PC-3 (cell line): ENCODE data around the gene ABLIM2.

ENCODE experiments used
- EZH2 ChIP-seq: fragments of 300-600 bp; sonication (generic); IDR thresholded peaks from one replicate; pipeline ENCODE4 v1.6.1; 2017; ENCODE audit warnings: antibody characterized with exemption, mild to moderate bottlenecking, low read length; ENCODE audit not compliant: unreplicated experiment
- TF ChIP-seq, protein P1 (sequence below): fragments of 300-600 bp; sonication (generic); conservative IDR thresholded peaks from 2 replicates; pipeline ENCODE4 v1.5.1; 2017; ENCODE audit warnings: antibody characterized with exemption, low read depth, mild to moderate bottlenecking, low read length

DNA sequence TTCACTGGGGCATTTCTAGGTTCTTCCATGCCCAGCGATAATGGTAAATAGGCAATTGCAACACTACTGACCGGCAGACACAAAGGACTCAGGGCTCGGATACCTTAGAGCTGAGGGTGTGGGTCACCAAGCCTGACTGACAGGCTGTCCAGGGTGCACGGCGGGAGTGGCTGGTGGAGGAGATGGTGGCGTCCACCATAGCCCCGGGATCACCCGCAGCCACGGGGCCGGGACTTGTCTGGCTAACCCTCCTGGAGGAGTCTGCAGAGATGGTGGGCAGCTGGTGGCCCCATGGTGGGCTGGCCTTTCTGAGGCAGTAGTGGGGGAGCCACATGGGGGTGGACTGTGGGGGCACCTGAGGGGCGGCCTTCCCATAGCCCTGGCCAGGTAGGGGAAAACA lies 11.7 kb upstream of the ABLIM2 start:
- no peak for TF ChIP-seq EZH2
- TF ChIP-seq, protein P1, sequence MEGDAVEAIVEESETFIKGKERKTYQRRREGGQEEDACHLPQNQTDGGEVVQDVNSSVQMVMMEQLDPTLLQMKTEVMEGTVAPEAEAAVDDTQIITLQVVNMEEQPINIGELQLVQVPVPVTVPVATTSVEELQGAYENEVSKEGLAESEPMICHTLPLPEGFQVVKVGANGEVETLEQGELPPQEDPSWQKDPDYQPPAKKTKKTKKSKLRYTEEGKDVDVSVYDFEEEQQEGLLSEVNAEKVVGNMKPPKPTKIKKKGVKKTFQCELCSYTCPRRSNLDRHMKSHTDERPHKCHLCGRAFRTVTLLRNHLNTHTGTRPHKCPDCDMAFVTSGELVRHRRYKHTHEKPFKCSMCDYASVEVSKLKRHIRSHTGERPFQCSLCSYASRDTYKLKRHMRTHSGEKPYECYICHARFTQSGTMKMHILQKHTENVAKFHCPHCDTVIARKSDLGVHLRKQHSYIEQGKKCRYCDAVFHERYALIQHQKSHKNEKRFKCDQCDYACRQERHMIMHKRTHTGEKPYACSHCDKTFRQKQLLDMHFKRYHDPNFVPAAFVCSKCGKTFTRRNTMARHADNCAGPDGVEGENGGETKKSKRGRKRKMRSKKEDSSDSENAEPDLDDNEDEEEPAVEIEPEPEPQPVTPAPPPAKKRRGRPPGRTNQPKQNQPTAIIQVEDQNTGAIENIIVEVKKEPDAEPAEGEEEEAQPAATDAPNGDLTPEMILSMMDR = no peak
